MCF 10A (cell line): ENCODE results near the gene FUOM. TPM values are rescaled to one million over a fixed set of nuclear protein-coding genes. Genes with fewer than 3 reads are reported as not detected.

Experiments used
- BruUV-seq: library from RNA; stranded (reverse); fragments of 400-500 nt; replicated peaks from 2 replicates; lab custom pipeline; 2021; lab: Mats Ljungman, UMichigan
- CTCF ChIA-PET: fragments of 300-600 bp; sonication (Branson Sonifier 250); formaldehyde crosslinking; extraction: SDS; loops from one replicate; lab custom pipeline; 2021; ENCODE audit warnings: antibody characterized with exemption, inconsistent platforms; lab: Yijun Ruan, JAX
- POLR2A ChIA-PET: fragments of 300-600, 350-650 bp; sonication (Branson Sonifier 250); formaldehyde crosslinking; extraction: SDS; loops from one replicate; lab custom pipeline; 2020; ENCODE audit warnings: antibody characterized with exemption, inconsistent platforms; lab: Yijun Ruan, JAX
- DNase-seq: peaks from one replicate; pipeline ENCODE4 v3.0.0-alpha.2; 2018; ENCODE audit not compliant: unreplicated experiment
- H3K27ac Mint-ChIP-seq: one replicate; pipeline ENCODE4 v1.8.0; 2022; ENCODE audit warnings: mild to moderate bottlenecking, low read depth, mixed read lengths; ENCODE audit not compliant: unreplicated experiment
- H3K27me3 Mint-ChIP-seq: one replicate; pipeline ENCODE4 v1.8.0; 2022; ENCODE audit warnings: mixed read lengths; ENCODE audit not compliant: insufficient read depth, unreplicated experiment
- H3K36me3 Mint-ChIP-seq: one replicate; pipeline ENCODE4 v1.8.0; 2022; ENCODE audit warnings: mild to moderate bottlenecking, moderate library complexity, mixed read lengths; ENCODE audit not compliant: insufficient read depth, unreplicated experiment
- H3K4me1 Mint-ChIP-seq: one replicate; pipeline ENCODE4 v1.8.0; 2022; ENCODE audit warnings: mixed read lengths; ENCODE audit not compliant: insufficient read depth, unreplicated experiment
- H3K4me3 Mint-ChIP-seq: one replicate; pipeline ENCODE4 v1.8.0; 2022; ENCODE audit warnings: mild to moderate bottlenecking, moderate library complexity, mixed read lengths; ENCODE audit not compliant: unreplicated experiment
- H3K9me3 Mint-ChIP-seq: one replicate; pipeline ENCODE4 v1.8.0; 2022; ENCODE audit warnings: mixed read lengths; ENCODE audit not compliant: unreplicated experiment
- intact Hi-C: fragments of 100-400 bp; cut with micrococcal nuclease; formaldehyde crosslinking; loops from 2 replicates; pipeline ENCODE4 v1.14.1; 2022
- total RNA-seq: library from RNA; stranded (reverse); gene quantifications from 2 replicates; pipeline ENCODE4 v1.2.3, GENCODE V29; 2022
- TF ChIP-seq, protein P1 (sequence below): fragments of 200-600 bp; IDR thresholded peaks from one replicate; pipeline ENCODE4 v1.8.0; 2022; ENCODE audit warnings: antibody characterized with exemption, mild to moderate bottlenecking; ENCODE audit not compliant: unreplicated experiment

The FUOM gene
- total RNA-seq, 1 experiment from 2014 or later = 22.6 TPM

- H3K9me3 Mint-ChIP-seq = no peaks in the 10 kb centered on the region
- intact Hi-C loops = no loop called here
- no peak overlapping the region for H3K4me3 Mint-ChIP-seq
- no peaks in the 10 kb centered on the region for H3K4me1 Mint-ChIP-seq
- CTCF ChIA-PET = interaction anchor here (0.5 to 2.1 kb wide), 2 partner anchors 37 to 313 kb away, joined by 4 to 5 read pairs; no protein-coding TSS in a partner anchor
- POLR2A ChIA-PET = no interaction called here
- TF ChIP-seq, protein P1, sequence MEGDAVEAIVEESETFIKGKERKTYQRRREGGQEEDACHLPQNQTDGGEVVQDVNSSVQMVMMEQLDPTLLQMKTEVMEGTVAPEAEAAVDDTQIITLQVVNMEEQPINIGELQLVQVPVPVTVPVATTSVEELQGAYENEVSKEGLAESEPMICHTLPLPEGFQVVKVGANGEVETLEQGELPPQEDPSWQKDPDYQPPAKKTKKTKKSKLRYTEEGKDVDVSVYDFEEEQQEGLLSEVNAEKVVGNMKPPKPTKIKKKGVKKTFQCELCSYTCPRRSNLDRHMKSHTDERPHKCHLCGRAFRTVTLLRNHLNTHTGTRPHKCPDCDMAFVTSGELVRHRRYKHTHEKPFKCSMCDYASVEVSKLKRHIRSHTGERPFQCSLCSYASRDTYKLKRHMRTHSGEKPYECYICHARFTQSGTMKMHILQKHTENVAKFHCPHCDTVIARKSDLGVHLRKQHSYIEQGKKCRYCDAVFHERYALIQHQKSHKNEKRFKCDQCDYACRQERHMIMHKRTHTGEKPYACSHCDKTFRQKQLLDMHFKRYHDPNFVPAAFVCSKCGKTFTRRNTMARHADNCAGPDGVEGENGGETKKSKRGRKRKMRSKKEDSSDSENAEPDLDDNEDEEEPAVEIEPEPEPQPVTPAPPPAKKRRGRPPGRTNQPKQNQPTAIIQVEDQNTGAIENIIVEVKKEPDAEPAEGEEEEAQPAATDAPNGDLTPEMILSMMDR = no peak
- no peaks in the 10 kb centered on the region for H3K27me3 Mint-ChIP-seq
- no TSS peak for BruUV-seq
- H3K27ac Mint-ChIP-seq = no peak overlapping the region
- H3K36me3 Mint-ChIP-seq = peaks cover 56% of the 10 kb centered on the region
- DNase-seq = no peak
Observed at GRCh38 chr10:133366751-133367150, 8.9 kb upstream of the FUOM start.

DNA sequence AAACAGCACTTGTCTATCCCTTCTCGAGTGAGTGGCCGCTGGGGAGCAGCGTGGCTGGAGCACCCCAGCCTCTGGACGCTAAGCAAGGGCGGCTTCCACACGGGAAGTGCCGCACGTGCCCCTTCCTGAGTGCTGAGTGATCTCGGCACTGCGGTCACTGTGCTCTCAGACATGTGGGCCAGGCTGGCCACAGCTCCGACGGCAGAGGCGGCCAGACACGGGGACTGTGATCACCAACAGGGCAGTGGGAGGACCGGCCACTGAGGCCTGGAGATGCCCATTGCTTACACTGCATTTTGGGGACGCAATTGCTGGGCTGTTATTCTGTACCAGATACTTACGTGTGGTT lies 8.3 kb upstream of the FUOM start:
- no peaks in the 10 kb centered on the region for H3K9me3 Mint-ChIP-seq
- no peaks in the 10 kb centered on the region for H3K4me1 Mint-ChIP-seq
- H3K27ac Mint-ChIP-seq = no peak overlapping the region
- TF ChIP-seq, protein P1 = no peak
- ChIA-PET POLR2A (no interaction called here), CTCF (interaction anchor here (2.1 kb wide), 1 partner anchor 36 kb away, joined by 5 read pairs; no protein-coding TSS in a partner anchor)
- no peak overlapping the region for H3K4me3 Mint-ChIP-seq
- DNase-seq = no peak
- H3K27me3 Mint-ChIP-seq = no peaks in the 10 kb centered on the region
- no TSS peak for BruUV-seq
- intact Hi-C loops = no loop called here
- H3K36me3 Mint-ChIP-seq = peaks cover 58% of the 10 kb centered on the region

- CTCF ChIA-PET = interaction anchor here (2.1 kb wide), 1 partner anchor 36 kb away, joined by 5 read pairs; no protein-coding TSS in a partner anchor
Observed at GRCh38 chr10:133365461-133366129, 7.8 kb upstream of the FUOM start.

DNA sequence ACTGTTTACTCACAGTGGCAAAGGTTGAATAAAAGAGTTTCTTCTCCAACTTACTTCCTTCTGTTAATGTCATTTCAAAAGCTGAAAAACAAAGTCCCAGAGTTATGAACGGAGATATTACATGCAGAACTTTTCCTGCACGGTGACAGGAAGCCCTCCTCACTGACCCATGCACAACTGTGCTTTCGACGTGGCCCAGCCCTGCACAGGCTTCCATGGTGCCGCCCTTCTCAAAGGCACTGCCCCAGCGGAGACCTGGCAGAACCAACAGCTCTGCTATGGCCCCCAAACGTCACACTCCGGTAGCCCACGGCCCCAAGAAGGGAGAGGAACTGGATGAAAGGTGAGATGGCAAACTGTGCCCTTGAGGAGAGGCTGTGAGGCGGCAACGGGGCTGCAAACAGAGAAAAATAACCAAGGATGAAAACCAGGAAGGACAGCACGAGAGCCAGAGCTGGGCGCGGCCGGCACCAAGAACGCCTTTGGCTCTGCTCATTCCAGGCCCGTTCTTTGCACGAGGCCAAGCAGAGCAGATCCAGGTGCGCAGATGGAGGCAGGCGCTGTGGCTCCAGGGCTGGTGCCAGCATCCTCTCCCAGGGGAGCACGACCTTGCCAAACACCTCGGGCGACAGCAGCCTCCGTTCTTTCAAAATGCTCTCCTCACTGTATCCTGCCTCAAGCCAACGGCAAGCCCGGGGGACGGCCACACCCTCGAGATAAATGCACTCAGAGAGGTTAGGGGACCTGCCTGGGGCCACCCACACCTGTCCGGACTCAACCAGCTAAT lies 7.0 kb upstream of the FUOM start:
- peaks cover 51% of the 10 kb centered on the region for H3K36me3 Mint-ChIP-seq
- no peak overlapping the region for H3K27ac Mint-ChIP-seq
- POLR2A ChIA-PET = no interaction called here

More at GRCh38 chr10:133365461-133366129, 7.8 kb upstream of the FUOM start:
- BruUV-seq = no TSS peak
- Mint-ChIP-seq H3K36me3 (peaks cover 57% of the 10 kb centered on the region), H3K4me3 (no peak overlapping the region), H3K27me3 (no peaks in the 10 kb centered on the region), H3K27ac (no peak overlapping the region), H3K9me3 (no peaks in the 10 kb centered on the region), H3K4me1 (no peaks in the 10 kb centered on the region)
- TF ChIP-seq, protein P1 = no peak
- POLR2A ChIA-PET = no interaction called here
- no peak for DNase-seq
- intact Hi-C loops = no loop called here

More for the DNA sequence above, 7.0 kb upstream of the FUOM start:
- TF ChIP-seq, protein P1 = no peak
- Mint-ChIP-seq H3K4me1 (no peaks in the 10 kb centered on the region), H3K27me3 (no peaks in the 10 kb centered on the region), H3K9me3 (no peaks in the 10 kb centered on the region), H3K4me3 (no peak overlapping the region)
- BruUV-seq = no TSS peak
- DNase-seq = no peak
- intact Hi-C loops = no loop called here
- CTCF ChIA-PET = interaction anchor here (0.5 to 4.3 kb wide), 2 partner anchors 35 to 197 kb away, joined by 3 to 18 read pairs; no protein-coding TSS in a partner anchor
